Activated effector memory CD4-positive, alpha-beta T cell treated with Interleukin-2 at 50 U/mL for 16 hours (primary cell): ENCODE measurements around the gene SYDE1.

Source experiments
- DNase-seq: peaks from one replicate; pipeline ENCODE4 v3.0.0-alpha.2; 2020

SYDE1 gene

GRCh38 chr19:15125232-15126067 is 18.2 kb downstream of the SYDE1 start:
- DNase-seq, result peak; percentile 93

DNA sequence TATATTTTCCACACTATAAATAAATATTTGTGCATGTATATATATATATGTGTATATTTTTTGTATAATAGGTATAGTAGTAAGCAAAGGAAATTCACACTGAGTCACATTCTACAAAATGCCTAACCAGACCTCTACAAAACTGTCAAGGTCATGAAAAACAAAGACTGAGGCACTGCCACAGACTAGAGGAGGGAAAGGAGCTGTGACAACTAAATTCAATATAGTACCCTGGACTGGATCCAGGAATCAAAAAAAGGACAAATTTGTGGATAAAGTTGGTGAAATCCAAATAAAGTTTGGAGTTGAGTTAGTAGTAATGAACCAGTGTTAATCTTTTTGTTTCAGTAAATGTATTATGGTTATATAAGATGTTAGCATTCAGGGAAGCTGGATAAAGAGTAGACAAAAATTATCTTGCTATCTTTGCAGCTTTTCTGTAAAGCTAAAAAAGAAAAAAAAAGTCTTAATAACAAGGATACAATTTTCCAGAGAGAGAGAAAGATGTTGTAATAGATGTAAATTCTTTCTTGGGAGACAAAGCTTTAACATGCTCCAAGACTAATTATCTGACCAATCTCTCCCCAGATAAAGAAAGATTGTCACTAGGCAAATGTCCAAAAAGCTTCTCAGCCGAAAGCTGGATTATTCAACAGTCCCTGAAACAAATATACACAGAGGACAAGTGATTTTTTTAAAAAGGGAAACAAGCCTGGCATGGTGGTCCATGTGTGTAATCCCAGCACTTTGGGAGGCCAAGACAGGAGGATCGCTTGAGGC is 19.1 kb downstream of the SYDE1 start:
- DNase-seq, result no peak

DNA sequence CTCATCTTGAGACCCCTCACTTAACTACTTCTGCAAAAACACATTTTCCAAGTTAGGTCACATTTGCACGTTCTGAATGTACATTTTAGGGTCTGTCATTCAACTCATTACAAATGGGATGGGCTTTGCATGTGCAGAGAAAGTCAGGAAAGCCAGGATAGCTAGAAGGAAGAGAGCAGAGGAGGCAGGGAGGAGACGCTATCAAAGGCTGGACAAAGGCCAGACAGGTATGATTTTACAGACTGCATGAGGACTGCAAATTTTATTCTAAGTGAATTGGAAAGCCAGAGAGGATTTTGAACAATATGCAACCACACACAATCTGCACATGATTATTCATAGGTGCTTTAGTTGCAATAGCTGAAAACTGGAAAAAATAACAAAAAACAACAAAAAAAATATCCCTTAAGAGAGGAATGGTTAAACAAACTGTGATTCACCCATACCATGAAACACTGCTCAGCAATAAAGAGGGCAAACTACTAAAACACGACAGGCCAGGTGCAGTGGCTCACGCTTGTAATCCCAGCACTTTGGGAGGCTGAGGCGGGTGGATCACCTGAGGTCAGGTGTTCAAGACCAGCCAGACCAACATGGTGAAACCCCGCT is 21.1 kb downstream of the SYDE1 start:
- DNase-seq, result no peak

- no peak for DNase-seq
Observed at GRCh38 chr19:15129856-15130585, 22.8 kb downstream of the SYDE1 start.

GRCh38 chr19:15136234-15136954 is 29.2 kb downstream of the SYDE1 start:
- DNase-seq, result no peak

DNA sequence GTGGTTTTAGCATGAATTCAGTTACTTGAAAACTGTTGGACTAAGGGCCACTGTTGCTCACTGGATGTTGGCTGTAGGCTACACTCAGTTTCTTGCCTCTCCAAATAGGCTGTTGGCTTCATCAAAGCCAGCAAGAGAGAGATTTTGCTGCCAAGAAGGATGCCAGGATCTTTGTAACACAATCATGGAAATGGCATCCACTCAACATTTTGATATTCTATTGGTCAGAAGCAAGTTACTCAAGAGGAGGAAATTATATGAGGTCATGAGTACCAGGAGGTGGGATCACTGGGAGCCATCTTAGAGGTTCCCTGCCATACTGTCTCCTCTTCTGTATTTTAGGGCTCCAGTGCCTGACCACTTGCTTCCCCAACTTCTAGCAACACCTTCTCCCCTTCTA is 30.6 kb downstream of the SYDE1 start:
- no peak for DNase-seq

DNA sequence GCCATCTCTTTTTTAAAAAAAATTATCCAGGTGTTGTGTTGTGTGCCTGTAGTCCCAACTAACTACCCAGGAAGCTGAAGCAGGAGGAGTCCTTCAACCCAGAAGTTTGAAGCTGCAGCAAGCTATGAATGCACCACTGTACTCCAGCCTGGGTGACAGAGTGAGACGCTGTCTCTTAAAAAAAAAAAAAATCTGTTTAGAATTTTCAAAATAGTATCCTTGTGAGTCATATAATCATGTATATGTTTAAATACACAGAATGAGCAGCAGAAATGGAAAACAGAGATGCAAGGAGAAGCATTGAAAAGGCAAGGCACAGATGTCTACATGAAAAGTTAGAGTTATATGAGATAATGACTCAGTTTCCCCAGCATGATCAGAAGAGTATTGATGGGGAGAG is 31.2 kb downstream of the SYDE1 start:
- DNase-seq, result no peak

- DNase-seq, result no peak
Observed at GRCh38 chr19:15141143-15141542, 33.9 kb downstream of the SYDE1 start.

DNA sequence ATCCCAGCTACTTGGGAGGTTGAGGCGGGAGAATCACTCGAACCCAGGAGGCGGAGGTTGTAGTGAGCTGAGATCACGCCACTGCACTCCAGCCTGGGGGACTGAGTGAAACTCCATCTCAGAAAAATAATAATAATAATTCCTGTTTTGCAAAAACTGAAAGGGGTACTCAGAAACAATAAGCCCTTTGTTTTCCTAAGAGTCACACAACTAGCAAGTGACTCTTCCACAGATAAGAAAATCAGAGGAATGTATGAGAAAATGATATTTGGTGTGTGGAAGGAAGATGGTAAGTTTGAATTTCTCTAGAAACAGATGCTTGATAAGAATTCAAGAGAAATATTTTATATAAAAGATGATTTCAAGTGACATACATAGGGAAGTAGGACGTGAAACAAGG is 35.1 kb downstream of the SYDE1 start:
- DNase-seq, result no peak

DNA sequence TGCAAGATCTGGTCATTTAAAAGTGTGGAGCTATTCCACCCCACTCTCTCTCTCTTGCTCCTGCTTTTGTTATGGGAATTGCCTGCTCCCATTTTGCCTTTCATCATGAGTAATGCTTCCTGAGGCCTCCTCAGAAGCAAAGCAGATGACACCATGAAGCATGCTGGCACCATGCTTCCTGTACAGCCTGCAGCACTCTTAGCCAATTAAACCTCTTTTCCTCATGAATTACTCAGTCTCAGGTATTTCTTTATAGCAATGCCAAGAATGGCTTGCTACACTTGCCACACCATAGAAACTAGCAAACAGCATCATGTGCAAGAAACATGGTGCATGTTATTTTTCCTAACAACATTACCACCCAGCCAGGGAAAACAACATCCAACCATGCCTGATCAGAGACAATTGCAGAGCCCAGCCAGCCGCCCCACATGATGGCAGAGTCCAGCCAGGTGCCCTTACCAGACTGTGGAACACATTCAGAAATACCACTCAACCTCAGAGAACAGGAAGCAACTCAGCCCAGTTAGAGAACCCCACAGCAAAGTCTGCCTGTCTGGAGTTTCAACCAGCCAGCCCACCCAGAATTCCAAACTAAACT is 36.9 kb downstream of the SYDE1 start:
- DNase-seq, result no peak

DNA sequence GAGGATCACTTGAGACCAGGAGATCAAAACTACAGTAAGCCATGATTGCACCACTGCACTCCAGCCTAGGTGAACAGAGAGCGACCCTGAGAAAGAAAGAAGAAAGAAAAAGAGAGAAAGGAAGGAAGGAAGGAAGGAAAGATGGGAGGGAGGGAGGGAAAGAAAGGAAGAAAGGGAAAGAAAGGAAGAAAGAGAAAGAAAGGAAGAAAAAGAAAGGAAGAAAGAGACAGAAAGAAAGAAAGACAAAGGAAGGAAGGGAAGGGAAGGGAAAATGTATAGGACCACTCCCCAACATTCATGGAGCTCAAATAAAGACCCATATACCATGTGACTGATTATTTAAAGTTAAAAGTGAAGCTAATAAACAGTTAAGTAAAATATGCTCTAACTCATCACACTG is 39.9 kb downstream of the SYDE1 start:
- DNase-seq, result no peak

GRCh38 chr19:15149737-15150136 is 42.5 kb downstream of the SYDE1 start:
- DNase-seq, result no peak

GRCh38 chr19:15154002-15154612 is 46.9 kb downstream of the SYDE1 start:
- DNase-seq, result no peak

- no peak for DNase-seq
Observed at GRCh38 chr19:15155296-15155695, 48.1 kb downstream of the SYDE1 start.

- DNase-seq, result no peak
Observed at GRCh38 chr19:15156391-15156790, 49.2 kb downstream of the SYDE1 start.

DNA sequence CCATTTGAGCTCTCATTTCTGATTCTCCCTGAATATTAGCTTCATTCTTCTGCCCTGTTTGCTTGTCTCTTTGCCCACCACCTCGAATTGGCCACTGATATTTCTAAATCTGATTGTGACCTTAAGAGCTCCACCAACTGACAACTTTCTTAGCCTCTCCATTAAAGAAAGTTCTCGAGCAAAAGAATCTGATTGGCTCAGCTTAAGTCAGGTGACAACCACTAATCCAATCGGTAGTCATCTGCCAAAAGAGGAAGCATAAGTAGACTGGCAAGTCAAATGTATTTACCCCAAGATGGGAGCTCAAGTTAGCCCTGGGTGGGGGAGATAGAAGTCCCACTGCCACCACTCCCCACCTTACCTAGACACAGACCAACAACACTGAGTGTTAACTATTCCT is 52.0 kb downstream of the SYDE1 start:
- no peak for DNase-seq

DNA sequence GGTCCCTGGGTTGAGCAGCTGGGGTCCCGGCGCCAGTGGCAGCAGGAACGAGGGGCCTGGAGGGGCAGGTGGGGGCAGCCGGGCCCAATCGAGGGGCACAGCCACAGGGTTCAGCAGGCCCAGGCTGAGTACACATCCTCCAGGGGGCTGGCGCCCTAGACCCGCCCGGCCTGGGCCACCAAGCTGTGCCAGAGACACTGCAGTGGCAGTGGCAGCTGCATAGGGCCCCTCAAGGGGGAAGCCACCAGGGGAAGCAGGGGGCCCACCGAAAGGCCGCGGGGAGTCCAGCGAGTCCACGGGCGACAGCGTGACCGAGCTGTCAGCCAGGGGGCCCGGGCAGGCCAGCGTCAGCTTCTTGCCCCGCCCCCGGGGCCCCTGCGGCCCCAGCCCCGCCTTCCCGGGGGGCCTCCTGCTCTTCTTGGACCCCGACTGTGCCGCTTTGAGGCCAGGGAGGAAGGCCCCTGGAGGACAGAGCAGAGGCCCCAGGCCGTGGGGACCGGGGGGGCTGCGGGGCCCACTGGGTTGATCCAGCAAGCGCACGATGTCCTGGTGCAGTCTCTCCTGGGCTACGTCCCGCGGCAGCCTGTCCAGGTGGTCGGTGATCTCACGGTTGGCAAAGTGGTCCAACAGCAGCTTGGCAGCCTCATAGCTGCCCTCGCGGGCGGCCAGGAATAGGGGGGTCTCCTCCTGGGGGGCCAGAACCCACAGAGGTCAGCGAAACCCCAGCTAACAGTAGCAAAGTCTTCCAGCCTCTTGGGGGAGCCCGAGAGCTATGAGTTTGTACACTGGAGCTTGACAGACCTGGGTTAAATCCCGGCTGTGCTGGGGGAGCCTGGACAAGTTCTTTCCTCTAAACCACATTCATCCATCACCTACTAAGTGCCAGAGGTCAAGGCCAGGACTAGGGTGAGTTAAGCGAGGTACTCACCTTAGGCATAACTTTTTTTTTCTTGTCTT is 54.1 kb downstream of the SYDE1 start:
- DNase-seq, result no peak
